Upper lobe of left lung (tissue), 4 donors: ENCODE results near the gene MBL2.

Experiments used
- CTCF ChIP-seq, 6 experiments: fragments of 450-650 bp in 4 of 6; fragments of 200-600 bp in 2 of 6; sonication (generic) in 2 of 6; IDR thresholded peaks; one replicate each; pipeline ENCODE4 v1.5.1; 2016 to 2019; ENCODE audit warnings: antibody characterized with exemption in 6 of 6
- EP300 ChIP-seq, 4 donors: sonication (generic); formaldehyde crosslinking; IDR thresholded peaks; one replicate each; pipeline ENCODE4 v1.5.1; 2017; ENCODE audit warnings: antibody characterized with exemption in 4 of 4, control low read depth in 2 of 4
- POLR2A ChIP-seq, 4 donors: fragments of 450-650 bp; IDR thresholded peaks; one replicate each; pipeline ENCODE4 v1.5.1; 2016 to 2017; ENCODE audit warnings: antibody characterized with exemption in 4 of 4, mild to moderate bottlenecking in 2 of 4
- POLR2AphosphoS5 ChIP-seq, 2 donors: sonication (generic); formaldehyde crosslinking; IDR thresholded peaks; one replicate each; pipeline ENCODE4 v1.5.1; 2017; ENCODE audit warnings: antibody characterized with exemption in 2 of 2

GRCh38 chr10:52769966-52770365 is 2.6 kb downstream of the MBL2 start:
- TF ChIP-seq CTCF (IDR thresholded peaks at IDR 0.05) (no peak), POLR2A (IDR thresholded peaks at IDR 0.05) (no peak), POLR2AphosphoS5 (IDR thresholded peaks at IDR 0.05) (no peak), EP300 (IDR thresholded peaks at IDR 0.05) (no peak)
